ENCODE data around the gene GALNT7.

Gene GALNT7

DNA sequence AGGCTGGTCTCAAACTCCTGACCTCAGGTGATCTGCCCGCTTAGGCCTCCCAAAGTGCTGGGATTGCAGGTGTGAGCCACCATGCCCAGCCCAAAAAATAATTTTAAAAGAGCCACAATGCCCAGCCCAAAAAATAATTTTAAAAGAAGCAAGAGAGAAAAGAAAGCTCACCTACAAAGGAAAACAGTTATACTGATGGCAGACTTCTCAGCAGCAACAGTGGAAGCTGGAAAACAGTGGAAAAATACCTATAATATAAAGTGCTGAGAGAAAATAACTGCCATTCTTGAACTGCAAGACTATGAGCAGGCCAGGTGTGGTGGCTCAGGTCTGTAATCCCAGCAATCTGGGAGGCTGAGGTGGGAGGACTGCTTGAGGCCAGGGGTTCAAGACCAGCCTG, 178.9 kb downstream of the GALNT7 start:
- TF ChIP-seq GATA2 (IDR thresholded peaks at IDR 0.05; ENCODE audit: low read depth, low read length) (no peak), GATA3 (IDR thresholded peaks at IDR 0.05; ENCODE audit: low read depth, low read length) (no peak)

DNA sequence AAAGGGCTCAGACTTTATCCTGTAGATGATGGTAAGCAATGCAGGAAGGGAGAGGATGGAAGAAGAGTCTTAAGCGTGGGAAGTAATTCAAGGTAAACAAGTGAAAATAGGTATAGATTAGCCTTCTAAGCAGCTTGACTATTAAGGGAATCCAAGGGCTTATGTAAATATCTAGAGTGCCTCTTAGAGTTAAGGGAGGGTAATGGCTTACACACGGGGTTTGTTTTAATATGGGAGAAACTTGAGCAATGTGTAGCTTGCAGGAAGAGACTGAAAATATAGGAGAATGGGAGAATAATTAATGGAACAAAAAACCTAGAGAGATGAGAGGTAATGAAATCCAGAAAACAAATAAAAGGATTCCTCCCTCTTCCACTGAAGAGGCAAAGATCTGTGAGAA, 189.3 kb downstream of the GALNT7 start:
- TF ChIP-seq GATA2 (IDR thresholded peaks at IDR 0.05; ENCODE audit: low read depth, low read length) = no peak
- TF ChIP-seq GATA3 (IDR thresholded peaks at IDR 0.05; ENCODE audit: low read depth, low read length) = no peak

DNA sequence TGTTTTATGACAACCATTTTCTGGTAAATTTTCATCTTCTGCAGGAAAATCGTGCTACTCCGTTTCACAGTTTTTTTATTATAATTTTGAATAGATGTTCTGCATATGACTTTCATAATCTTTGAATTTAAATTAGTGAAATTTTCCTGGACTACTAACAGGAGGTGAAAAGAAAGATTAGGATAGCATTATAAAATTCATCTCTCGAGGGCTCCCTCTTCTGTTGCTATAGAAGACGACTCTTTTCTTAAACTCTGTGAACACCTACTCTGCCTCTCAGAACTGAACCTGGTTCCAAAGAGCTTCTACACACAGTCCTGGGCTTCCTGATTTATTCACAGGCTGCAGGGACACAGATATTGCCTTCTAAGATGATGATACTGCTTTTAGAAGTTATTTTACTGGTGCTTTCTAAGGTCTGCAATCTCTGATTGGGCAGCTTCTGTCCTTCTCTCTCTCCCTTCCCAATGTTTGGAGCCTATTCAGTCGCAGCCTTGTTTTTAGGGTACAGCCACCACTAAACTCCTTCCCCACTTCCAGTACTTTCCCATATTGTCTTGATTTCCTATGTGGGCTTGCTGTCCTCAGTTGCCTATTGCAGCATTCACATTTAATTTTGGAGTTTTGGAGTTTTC, 192.1 kb downstream of the GALNT7 start:
- no peak for TF ChIP-seq GATA3 (IDR thresholded peaks at IDR 0.05; ENCODE audit: low read depth, low read length)
- TF ChIP-seq GATA2 (IDR thresholded peaks at IDR 0.05; ENCODE audit: low read depth, low read length) = no peak

DNA sequence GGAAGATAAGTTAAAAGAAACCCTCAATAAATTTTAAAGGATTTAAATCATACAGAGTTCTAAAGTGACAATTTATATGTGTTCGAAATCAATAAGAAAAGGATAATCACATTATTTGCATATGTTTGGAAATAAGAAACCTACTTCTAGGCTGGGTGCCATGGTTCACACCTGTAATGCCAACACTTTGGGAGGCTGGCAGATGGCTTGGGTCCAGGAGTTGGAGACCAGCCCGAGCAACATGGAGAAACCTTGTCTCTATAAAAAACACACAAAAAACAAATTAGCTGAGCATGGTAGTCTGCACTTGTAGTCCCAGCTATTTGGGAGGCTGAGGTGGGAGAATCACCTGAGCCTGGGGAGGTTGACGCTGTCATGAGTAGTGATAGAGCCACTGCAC, 194.1 kb downstream of the GALNT7 start:
- TF ChIP-seq GATA2 (IDR thresholded peaks at IDR 0.05; ENCODE audit: low read depth, low read length) (no peak), GATA3 (IDR thresholded peaks at IDR 0.05; ENCODE audit: low read depth, low read length) (no peak)

DNA sequence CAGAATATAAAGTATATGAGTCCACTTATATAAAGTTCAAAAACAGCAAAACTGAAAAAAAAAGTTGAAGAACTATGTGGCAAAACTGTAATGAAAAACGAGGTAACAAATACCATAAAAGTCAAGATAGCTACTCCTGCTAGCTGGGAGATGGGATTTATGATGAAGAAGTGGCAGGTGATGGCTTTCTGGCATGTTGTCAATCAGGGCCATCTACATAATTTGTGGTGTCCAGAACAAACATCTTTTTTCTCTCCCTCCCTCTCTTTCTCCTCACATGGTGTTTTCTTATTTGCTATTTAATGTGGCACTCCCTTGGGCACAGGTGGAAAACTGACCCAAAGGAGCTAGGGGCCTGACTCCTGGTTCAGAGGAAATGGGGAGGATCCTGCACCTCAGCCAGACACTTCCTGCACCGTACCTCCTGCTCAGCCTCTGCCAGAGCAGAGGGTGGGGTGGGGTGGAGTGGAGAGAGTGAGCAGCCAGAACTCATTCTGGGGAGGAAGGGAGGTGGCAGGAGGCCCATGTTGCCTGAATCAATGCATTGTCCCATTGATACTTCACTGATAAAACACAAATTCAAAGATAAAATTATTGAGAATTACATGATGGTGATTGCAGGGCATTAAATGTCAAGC, 196.9 kb downstream of the GALNT7 start:
- TF ChIP-seq GATA3 (IDR thresholded peaks at IDR 0.05; ENCODE audit: low read depth, low read length) (no peak), GATA2 (IDR thresholded peaks at IDR 0.05; ENCODE audit: low read depth, low read length) (no peak)

DNA sequence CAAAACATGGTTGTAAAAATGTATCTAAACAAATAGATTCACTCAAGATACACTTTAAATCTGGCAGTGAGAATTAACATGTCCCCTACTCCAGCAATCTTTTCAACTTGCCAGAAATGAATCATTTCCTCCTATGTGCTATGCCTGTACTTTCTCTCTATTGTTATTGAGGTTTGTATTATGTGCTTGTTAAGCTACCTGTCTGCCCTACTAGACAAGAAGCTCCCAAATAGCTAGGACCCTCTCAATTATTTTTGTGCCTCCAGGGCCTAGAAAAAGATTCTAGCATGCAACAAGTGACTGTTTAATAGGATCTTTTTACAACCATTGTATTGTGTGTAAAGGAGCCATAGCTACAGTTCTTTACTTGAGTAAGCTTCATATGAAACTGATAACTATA, 198.7 kb downstream of the GALNT7 start:
- no peak for TF ChIP-seq GATA3 (IDR thresholded peaks at IDR 0.05; ENCODE audit: low read depth, low read length)
- TF ChIP-seq GATA2 (IDR thresholded peaks at IDR 0.05; ENCODE audit: low read depth, low read length) = no peak

DNA sequence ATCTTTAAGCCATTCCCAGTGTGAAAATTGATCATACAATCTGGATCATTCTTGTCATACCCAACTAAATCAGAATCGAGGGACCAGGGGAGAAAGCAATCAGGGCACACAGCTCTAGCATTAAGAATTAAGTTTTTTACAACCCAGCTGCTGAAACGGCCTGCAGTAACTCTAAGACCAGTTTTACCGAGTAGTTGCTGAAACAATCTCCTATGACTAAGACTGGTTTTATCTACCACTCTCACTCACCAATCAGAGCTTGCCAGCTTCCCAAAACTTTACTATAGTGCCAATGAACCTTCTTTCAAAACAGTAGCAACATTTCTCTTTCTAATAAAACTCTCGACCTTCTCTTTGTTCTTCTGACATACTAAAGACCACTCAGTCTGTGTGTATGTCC, 199.3 kb downstream of the GALNT7 start:
- no peak for TF ChIP-seq GATA2 (IDR thresholded peaks at IDR 0.05; ENCODE audit: low read depth, low read length)
- no peak for TF ChIP-seq GATA3 (IDR thresholded peaks at IDR 0.05; ENCODE audit: low read depth, low read length)

DNA sequence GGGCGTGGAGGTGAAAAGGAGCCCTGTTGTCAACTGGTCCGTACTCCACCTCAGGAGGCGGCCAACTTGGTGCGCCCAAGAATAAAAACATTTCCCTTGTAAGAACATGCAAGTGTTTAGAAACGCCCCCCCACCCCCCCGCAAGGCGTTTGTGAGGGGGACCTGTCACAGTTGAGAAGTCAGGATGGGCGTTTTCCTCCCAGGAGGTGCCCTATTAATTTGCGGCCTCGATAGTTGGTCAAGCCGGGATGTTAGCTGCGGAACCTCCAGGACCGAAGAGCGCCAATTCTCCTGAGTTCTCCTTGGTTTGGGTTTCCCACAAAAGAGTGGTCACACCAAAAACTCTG, 201.5 kb downstream of the GALNT7 start:
- no peak for TF ChIP-seq GATA3 (IDR thresholded peaks at IDR 0.05; ENCODE audit: low read depth, low read length)
- no peak for TF ChIP-seq GATA2 (IDR thresholded peaks at IDR 0.05; ENCODE audit: low read depth, low read length)

DNA sequence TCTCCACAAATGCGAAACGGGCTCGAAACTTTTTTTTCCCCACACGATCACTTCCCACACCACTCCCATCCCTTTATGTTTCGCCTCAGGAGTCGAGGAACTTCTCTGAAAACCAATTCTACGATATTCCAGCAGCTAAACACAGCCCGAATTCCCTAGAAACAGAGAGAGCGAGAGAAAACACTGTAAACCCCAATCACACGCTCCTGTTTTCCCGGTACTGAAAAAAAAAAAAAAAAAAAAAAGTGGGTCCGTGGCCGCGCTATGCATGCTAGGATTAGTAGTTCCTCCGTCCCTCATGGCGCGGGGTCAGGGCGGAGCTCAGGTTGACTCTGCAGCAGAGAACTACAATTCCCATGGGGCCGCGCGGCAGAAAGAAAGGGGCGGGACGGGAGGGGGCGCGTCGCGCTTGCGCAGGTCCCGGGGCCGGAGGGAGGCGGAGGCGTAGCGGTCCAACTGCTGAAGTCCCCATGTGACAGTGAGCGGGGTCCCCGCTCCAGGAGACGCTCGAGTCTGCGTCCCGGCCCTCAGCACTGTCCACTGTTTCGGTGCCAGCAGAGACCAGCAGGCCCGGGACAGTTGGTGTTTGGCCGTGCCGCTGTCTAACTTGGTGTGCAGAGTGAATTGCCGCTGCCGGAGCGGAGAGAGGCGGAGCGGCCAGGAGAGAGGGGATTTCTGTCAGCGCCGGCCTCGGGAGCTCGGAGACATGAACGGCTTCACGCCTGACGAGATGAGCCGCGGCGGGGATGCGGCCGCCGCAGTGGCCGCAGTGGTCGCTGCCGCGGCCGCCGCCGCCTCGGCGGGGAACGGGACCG, 202.1 kb downstream of the GALNT7 start, which contains the start of gene SAP30:
Gene SAP30, plus strand, starts transcription at position 478 of the 815 bp plus-strand sequence. Its CDS starts 229 bp downstream, at position 707.
- TF ChIP-seq GATA2 (IDR thresholded peaks at IDR 0.05; ENCODE audit: low read depth, low read length) (no peak), GATA3 (IDR thresholded peaks at IDR 0.05; ENCODE audit: low read depth, low read length) (no peak)

DNA sequence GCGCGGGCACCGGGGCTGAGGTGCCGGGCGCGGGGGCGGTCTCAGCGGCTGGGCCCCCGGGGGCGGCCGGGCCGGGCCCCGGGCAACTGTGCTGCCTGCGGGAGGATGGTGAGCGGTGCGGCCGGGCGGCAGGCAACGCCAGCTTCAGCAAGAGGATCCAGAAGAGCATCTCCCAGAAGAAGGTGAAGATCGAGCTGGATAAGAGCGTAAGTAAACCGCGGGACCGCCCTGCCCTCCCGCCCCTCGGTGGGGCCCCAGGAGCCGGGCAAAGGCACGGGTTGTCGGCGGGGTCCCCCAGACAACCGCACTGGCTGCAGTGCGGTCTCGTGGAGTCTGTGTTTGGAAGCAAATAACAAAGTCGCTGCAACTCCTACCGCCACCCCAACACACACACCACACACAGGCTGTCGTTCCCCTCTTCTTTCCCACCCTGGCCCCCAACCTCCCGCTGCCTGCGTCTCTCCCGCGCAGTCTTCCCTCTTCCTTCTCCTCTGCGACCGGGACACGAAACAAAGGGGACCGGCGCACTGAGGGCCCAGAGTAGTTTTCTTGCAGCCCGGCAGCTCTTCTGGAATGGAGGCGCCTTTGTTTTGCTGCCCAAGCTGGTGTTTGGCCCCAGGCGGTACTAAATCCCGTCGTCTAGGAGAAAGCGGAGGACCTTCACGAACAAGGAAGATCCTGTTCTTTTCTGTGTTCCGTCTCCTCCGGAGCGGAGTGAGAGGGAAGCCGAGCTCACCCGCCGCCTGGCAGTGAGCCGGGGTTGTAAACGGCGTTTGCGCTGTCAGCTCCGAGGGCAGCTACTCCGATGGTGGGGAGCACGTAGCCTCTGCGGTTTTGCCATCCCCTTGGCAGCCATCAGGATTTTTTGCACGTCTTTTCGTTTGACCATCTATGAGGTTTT, 202.9 kb downstream of the GALNT7 start:
- TF ChIP-seq GATA3 (IDR thresholded peaks at IDR 0.05; ENCODE audit: low read depth, low read length) = no peak
- TF ChIP-seq GATA2 (IDR thresholded peaks at IDR 0.05; ENCODE audit: low read depth, low read length) = no peak
